HuH-7.5 (cell line): ENCODE results near the gene PARD3B.
"Not testable (repeated sequence)": the region's sequence is repeated elsewhere in the genome, so short reads cannot be mapped to it uniquely, and the experiment has no call there.

Experiments
- DNase-seq: peaks from one replicate; pipeline ENCODE4 v3.0.0; 2011; ENCODE audit warnings: low spot score

PARD3B gene

DNA sequence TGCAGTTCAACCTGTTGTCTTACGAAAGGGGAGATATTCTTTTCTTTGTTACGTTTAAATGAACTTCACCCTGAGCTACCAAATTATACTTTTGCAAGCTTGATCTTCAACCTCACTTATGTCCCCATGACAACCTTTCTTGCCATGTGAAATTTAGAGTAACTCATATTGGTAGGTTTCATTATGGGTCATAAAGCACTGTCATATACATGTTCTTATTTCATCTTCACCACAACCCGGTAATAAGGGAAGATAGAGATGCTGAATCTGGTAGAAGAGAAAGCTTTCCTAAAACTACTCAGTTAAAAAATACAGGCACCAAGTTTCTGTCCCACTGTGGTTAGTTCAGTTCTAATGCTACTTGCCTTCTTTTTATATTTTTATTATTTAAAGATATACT lies 928.5 kb downstream of the PARD3B start:
- no peak for DNase-seq

GRCh38 chr2:205474741-205475415 lies 929.6 kb downstream of the PARD3B start:
- no peak for DNase-seq

- no peak for DNase-seq
Observed at GRCh38 chr2:205475416-205475768, 930.1 kb downstream of the PARD3B start.

- no peak for DNase-seq
Observed at GRCh38 chr2:205477016-205477705, 931.9 kb downstream of the PARD3B start.

- DNase-seq, result no peak
Observed at GRCh38 chr2:205481861-205482260, 936.6 kb downstream of the PARD3B start.

- no peak for DNase-seq
Observed at GRCh38 chr2:205482399-205483081, 937.3 kb downstream of the PARD3B start.

DNA sequence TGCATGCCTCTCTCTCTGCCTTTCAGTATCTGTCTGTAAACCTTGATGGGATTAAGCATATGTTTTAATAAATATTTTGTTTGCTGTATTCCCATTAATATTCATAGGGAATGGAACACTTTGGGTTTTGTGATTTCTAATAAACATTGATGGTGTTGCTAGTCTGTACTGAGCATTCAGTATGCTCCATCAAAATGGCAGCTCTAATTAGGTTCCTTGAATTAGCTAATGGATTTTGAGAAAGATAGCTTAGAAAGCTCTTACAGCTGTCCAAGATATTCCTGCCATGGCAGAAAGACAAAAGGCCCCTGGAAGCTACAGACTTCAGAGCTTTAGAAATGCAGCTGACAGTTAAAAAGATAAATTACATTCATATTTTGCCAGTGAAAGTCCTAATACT lies 937.8 kb downstream of the PARD3B start:
- DNase-seq, result no peak

- no peak for DNase-seq
Observed at GRCh38 chr2:205484215-205484614, 938.9 kb downstream of the PARD3B start.

DNA sequence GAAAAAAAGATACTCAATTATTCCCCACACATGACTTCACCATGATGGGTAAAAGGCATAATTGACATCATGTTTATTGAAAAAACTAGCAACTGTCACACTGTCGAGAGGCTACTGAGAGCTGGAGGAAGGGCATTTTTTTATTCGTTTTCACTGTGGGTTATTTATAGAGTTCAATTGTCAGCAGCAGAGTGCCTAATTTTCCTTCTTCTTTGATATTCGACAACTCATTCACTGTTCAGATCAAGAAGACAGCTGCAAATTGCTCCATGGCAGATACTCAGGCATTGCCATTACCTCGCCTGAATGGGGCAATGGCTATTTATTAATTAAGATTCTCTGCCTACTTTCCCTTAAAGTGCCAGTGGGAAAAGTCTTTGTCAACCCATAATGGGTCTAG lies 939.5 kb downstream of the PARD3B start:
- DNase-seq, result no peak

DNA sequence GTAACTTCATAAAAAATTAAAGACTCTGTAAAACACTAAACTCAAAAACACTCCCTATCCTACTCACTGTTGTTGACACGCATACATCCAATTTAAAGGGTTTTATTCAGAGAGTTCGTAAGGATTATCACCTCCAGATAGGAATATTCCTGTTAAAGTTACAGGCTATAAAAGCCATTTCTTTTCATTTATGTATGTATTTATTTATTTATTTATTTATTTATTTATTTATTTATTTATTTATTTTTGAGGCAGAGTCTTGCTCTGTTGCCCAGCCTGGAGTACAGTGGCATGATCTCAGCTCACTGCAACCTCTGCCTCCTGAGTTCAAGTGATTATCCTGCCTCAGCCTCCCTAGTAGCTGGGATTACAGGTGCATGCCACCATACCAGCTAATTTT lies 948.3 kb downstream of the PARD3B start:
- not testable (repeated sequence) for DNase-seq

DNA sequence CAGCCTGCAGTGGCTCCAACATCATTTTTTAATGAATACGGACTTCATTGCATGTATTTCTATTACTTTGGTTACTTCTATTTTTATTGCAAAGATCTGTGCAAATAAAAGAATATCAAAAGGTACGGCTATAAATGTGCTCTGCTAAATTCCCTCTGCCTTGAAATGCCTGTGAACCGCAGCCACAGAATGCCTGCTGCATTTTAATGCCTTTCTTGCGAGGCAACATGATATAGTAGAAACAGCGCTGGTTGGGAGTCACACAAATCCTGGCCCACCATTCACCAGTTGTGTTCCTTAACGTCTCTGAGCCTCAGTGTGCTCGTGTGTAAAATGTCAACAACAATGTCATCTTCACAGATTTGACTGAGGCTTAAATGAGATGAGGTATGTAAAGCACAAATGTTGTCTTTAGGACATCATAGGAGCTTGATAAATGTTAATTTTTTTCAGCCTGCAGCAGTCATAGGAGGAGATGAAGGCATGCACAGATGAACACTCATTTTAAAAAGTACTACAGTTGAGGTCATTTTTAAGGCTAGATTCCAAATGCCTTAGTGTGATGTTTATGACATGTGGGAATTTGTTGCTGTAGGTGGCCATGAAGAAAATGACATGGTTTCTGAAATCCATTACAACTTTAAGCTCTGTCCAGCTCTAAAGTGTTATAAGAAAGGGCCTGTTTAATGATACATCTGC lies 949.4 kb downstream of the PARD3B start:
- DNase-seq, result no peak

- DNase-seq, result no peak
Observed at GRCh38 chr2:205495819-205496218, 950.5 kb downstream of the PARD3B start.

GRCh38 chr2:205496370-205496769 lies 951.1 kb downstream of the PARD3B start:
- DNase-seq, result no peak

- no peak for DNase-seq
Observed at GRCh38 chr2:205496772-205497171, 951.5 kb downstream of the PARD3B start.

- DNase-seq, result no peak
Observed at GRCh38 chr2:205499006-205499405, 953.7 kb downstream of the PARD3B start.

DNA sequence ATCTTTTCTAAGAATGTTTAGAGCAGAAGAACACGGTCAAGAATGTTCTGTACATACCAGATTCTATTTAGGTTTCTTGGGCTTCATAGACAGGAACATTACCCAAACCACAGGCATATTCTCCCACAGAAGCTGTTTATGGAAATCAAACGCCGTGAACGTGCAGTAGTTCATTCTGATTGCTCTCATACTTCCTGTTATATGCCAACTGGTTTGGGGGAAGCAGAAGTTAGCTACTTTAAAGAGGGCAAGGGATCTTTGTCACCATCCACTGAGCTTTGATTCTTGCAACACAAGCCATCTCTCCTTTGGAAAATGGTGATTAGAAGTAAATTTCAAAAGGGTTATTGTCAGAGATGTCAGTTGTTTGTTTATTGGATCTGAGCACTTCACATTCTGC lies 954.8 kb downstream of the PARD3B start:
- DNase-seq, result no peak

GRCh38 chr2:205500951-205501350 lies 955.7 kb downstream of the PARD3B start:
- DNase-seq, result no peak

DNA sequence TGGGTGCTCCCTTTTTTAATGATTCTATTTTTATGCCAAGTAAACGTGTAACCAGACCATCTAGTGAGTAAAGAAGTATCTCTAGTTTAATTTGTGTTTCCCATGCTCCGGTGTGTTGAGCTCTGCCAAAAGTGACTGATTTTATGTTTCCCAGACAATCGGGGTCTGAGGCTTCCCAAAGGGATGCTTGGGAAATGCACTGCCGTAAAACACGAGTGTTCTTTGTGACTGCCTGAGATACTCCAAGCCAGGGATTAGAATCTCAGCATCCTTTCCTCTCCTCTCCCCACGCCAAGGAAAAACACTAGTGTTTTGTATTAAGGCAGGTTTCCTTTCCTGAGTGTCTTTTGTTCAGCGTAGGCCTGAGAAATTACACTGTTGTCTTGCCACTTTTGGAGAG lies 956.6 kb downstream of the PARD3B start:
- DNase-seq, result no peak

DNA sequence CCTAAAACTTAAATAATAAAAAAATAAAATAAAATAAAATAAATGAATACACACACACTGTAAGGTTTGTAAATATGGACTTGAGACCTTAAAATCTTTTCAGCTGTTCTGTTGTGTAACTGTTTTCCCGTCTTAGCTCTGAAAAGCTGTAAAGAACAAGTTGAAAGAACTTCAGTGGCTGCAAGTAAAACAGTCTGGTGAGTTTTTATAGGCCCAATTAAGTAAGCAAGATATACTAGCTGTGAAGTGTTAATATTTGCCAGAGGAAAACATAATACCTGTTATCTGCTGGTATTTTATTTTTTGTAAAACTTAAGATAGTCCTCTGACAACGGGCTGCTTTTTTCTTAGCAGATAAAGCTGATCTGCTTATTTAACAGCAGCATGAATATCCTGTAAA lies 960.1 kb downstream of the PARD3B start:
- no peak for DNase-seq

DNA sequence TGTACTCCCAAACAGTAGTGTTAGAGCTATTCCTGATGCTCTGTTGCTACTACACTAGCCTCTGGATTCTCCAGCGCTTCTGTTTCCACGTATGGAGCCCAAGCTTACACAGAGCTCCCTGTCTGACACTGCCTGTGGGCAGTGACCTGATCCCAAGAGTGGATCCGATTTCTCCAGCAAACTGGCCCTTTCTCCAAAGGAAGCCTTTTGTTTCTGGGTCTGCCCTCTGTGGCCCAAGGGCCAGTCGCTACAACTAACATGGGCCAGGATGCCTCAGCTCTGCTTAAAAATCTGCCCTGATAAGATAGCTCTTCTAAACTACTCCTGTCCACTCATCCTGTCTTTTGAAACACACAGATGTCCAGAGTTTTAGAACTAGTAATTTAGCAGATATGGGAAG lies 964.4 kb downstream of the PARD3B start:
- no peak for DNase-seq

GRCh38 chr2:205510345-205510744 lies 965.1 kb downstream of the PARD3B start:
- DNase-seq, result no peak

- DNase-seq, result no peak
Observed at GRCh38 chr2:205511221-205511620, 965.9 kb downstream of the PARD3B start.

DNA sequence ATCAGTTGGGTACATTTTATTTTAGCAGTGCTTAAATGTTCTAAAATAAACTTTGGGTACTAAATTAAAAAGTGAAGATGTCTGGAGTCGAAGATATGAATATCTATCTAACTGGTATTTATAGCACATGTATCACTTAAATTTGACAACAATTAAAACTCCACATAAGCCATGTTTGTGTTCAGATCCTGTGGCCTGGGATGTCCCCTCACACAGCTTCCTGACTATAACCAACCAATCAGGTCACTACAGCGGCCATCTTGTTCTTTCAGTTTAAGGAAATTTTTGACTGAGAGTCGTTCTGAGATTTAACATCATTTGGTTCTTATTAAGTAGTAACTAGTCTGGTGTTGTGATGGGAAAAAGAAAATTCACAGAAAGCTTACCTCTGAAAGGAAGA lies 966.4 kb downstream of the PARD3B start:
- no peak for DNase-seq
